CD14-positive monocyte (primary cell): ENCODE measurements around the gene PHLDA3. TPM values are rescaled to one million over a fixed set of nuclear protein-coding genes. Genes with fewer than 3 reads are reported as not detected.

ENCODE experiments used
- DNase-seq, 3 donors: peaks; one replicate each; pipeline ENCODE4 v3.0.0-alpha.2; 2011 to 2022
- H2AFZ ChIP-seq: 2 replicates; pipeline ENCODE4 v1.6.0; 2012; ENCODE audit warnings: mild to moderate bottlenecking, low read depth, low read length, inconsistent platforms; ENCODE audit not compliant: insufficient read depth, poor library complexity, severe bottlenecking
- H3K27ac ChIP-seq, 2 donors: 1 replicate in 1 of 2; 2 replicates in 1 of 2; pipeline ENCODE4 v1.5.1; 2012 to 2013; ENCODE audit warnings: low read length in 2 of 2, control low read depth in 1 of 2, inconsistent platforms in 1 of 2, low read depth in 1 of 2, mild to moderate bottlenecking in 1 of 2
- H3K27me3 ChIP-seq, 2 donors: one replicate each; pipeline versions ENCODE4 v1.6.0 to v1.6.1; 2011 to 2013; ENCODE audit warnings: low read length in 2 of 2; ENCODE audit not compliant: control insufficient read depth in 2 of 2, insufficient read depth in 2 of 2
- H3K36me3 ChIP-seq, 2 donors: replicated peaks in 1 of 2; 1 replicate in 1 of 2; 2 replicates in 1 of 2; pipeline versions ENCODE4 v1.5.1 to v1.6.1; 2012 to 2013; ENCODE audit warnings: low read length in 2 of 2, control low read depth in 1 of 2, inconsistent platforms in 1 of 2, mild to moderate bottlenecking in 1 of 2; ENCODE audit not compliant: insufficient read depth in 2 of 2, control insufficient read depth in 1 of 2
- H3K4me1 ChIP-seq, 2 donors: 1 replicate in 1 of 2; 2 replicates in 1 of 2; pipeline versions ENCODE4 v1.5.1 to v1.6.1; 2012 to 2013; ENCODE audit warnings: low read length in 2 of 2, control low read depth in 1 of 2, inconsistent platforms in 1 of 2, mild to moderate bottlenecking in 1 of 2, moderate library complexity in 1 of 2; ENCODE audit not compliant: insufficient read depth in 2 of 2, control insufficient read depth in 1 of 2
- H3K4me2 ChIP-seq: replicated peaks from 2 replicates; pipeline ENCODE3; 2012; ENCODE audit warnings: low read length, moderate library complexity, mild to moderate bottlenecking; ENCODE audit not compliant: poor library complexity, severe bottlenecking; ENCODE audit errors: extremely low read depth
- H3K4me3 ChIP-seq, 3 experiments: fragments of 200-600 bp in 1 of 3; sonication (generic) in 1 of 3; replicated peaks in 1 of 3; 1 replicate in 2 of 3; 2 replicates in 1 of 3; pipeline ENCODE4 v1.5.1; 2011 to 2013; ENCODE audit warnings: low read length in 3 of 3, mild to moderate bottlenecking in 3 of 3, control low read depth in 2 of 3, low read depth in 2 of 3, inconsistent platforms in 1 of 3, moderate library complexity in 1 of 3
- H3K79me2 ChIP-seq: 2 replicates; pipeline ENCODE4 v1.6.0; 2012; ENCODE audit warnings: mild to moderate bottlenecking, control low read depth, inconsistent platforms, low read length, moderate library complexity; ENCODE audit not compliant: insufficient read depth
- H3K9ac ChIP-seq: 2 replicates; pipeline ENCODE4 v1.6.0; 2017; ENCODE audit warnings: low read length, mild to moderate bottlenecking; ENCODE audit not compliant: insufficient read depth, poor library complexity, severe bottlenecking
- H3K9me3 ChIP-seq, 2 donors: replicated peaks in 1 of 2; 1 replicate in 1 of 2; 2 replicates in 1 of 2; pipeline versions ENCODE4 v1.5.1 to v1.6.1; 2012 to 2013; ENCODE audit warnings: low read length in 2 of 2, control low read depth in 1 of 2; ENCODE audit not compliant: control insufficient read depth in 1 of 2, insufficient read depth in 1 of 2
- H4K20me1 ChIP-seq: 2 replicates; pipeline ENCODE4 v1.6.0; 2012; ENCODE audit warnings: mild to moderate bottlenecking, low read length, control low read depth, moderate library complexity; ENCODE audit not compliant: insufficient read depth
- H3K27ac Mint-ChIP-seq, 7 donors: one replicate each; pipeline ENCODE4 v1.8.0; 2020; ENCODE audit warnings: mild to moderate bottlenecking in 7 of 7, mixed read lengths in 7 of 7, moderate library complexity in 6 of 7, inconsistent platforms in 2 of 7
- H3K27me3 Mint-ChIP-seq, 3 donors: one replicate each; pipeline ENCODE4 v1.8.0; 2021 to 2022; ENCODE audit warnings: low read depth in 3 of 3, mild to moderate bottlenecking in 3 of 3, mixed read lengths in 3 of 3, moderate library complexity in 3 of 3, inconsistent platforms in 1 of 3
- H3K36me3 Mint-ChIP-seq, 2 donors: one replicate each; pipeline ENCODE4 v1.8.0; 2020; ENCODE audit warnings: mixed read lengths in 2 of 2, inconsistent platforms in 1 of 2, mild to moderate bottlenecking in 1 of 2
- H3K4me1 Mint-ChIP-seq: one replicate; pipeline ENCODE4 v1.8.0; 2020; ENCODE audit warnings: mild to moderate bottlenecking, mixed read lengths
- H3K4me3 Mint-ChIP-seq, 2 donors: one replicate each; pipeline ENCODE4 v1.8.0; 2020; ENCODE audit warnings: mild to moderate bottlenecking in 2 of 2, mixed read lengths in 2 of 2, moderate library complexity in 1 of 2
- H3K9me3 Mint-ChIP-seq, 7 donors: one replicate each; pipeline ENCODE4 v1.8.0; 2020 to 2022; ENCODE audit warnings: mixed read lengths in 7 of 7, mild to moderate bottlenecking in 6 of 7, moderate library complexity in 6 of 7, inconsistent platforms in 2 of 7
- CTCF ChIP-seq: fragments of 200-600 bp; IDR thresholded peaks from one replicate; pipeline ENCODE4 v1.8.0; 2022; ENCODE audit warnings: antibody characterized with exemption, mild to moderate bottlenecking
- WGBS: methylation state at CpG from one replicate; pipeline ENCODE4 v1.1.5; 2013; ENCODE audit warnings: missing lambda C conversion rate; ENCODE audit not compliant: insufficient coverage; 5-methylcytosine and 5-hydroxymethylcytosine counted together
- intact Hi-C, 2 donors: fragments of 100-400 bp; cut with micrococcal nuclease; formaldehyde crosslinking; loops; one replicate each; pipeline versions ENCODE4 v1.15.0 to v1.15.1; 2023
- polyA plus RNA-seq, 3 donors: library from polyadenylated mRNA; depleted of rRNA in 1 of 3; unstranded in 2 of 3; stranded (reverse) in 1 of 3; fragments of 300-500 nt in 2 of 3; fragments of >200 nt in 1 of 3; fragmentation: Illumina TruSeq in 2 of 3; gene quantifications; 1 replicate in 2 of 3; 2 replicates in 1 of 3; pipeline ENCODE4 v1.2.3, GENCODE V29; 2012 to 2021

The PHLDA3 gene
- polyA plus RNA-seq, 3 donors = 0.08 TPM; not detected in 2

- peaks cover 28% of the 10 kb centered on the region for H3K4me1 Mint-ChIP-seq
- peak overlapping the region in 3 of 7 donors; percentile 14 to 83 (median 58) for H3K27ac Mint-ChIP-seq
These were observed 13.8 kb upstream of the PHLDA3 start for GRCh38 chr1:201482755-201483154.

More at GRCh38 chr1:201482755-201483154, 13.8 kb upstream of the PHLDA3 start:
- no peak overlapping the region for H3K9ac ChIP-seq
- TF ChIP-seq CTCF = no peak
- H3K9me3 Mint-ChIP-seq = peaks cover 0 to 4% (median 0%) of the 10 kb centered on the region in 7 donors
- no peak overlapping the region for H3K27ac ChIP-seq
- peaks cover 37 to 54% of the 10 kb centered on the region in 2 donors for H3K36me3 ChIP-seq
- peaks cover 47 to 53% of the 10 kb centered on the region in 2 donors for H3K36me3 Mint-ChIP-seq
- no peak overlapping the region for H3K4me3 Mint-ChIP-seq
- no peak for DNase-seq
- H2AFZ ChIP-seq = no peak overlapping the region
- no peak overlapping the region for H3K4me2 ChIP-seq
- H4K20me1 ChIP-seq = no peaks in the 10 kb centered on the region
- intact Hi-C loops = loop anchor here (1.0 to 2.0 kb wide), 2 partner anchors 30 to 31 kb away; no protein-coding TSS in a partner anchor
- no peaks in the 10 kb centered on the region for H3K79me2 ChIP-seq
- H3K4me1 ChIP-seq = peaks cover 24 to 26% of the 10 kb centered on the region in 2 donors
- H3K4me3 ChIP-seq = no peak overlapping the region
- peaks cover 0 to 12% of the 10 kb centered on the region in 2 donors for H3K27me3 ChIP-seq
- WGBS = 78% methylated on average over 4 of the region's 5 CpGs
- peaks cover 14 to 15% (median 14%) of the 10 kb centered on the region in 3 donors for H3K27me3 Mint-ChIP-seq
- no peaks in the 10 kb centered on the region for H3K9me3 ChIP-seq
